HEK293 (cell line): ENCODE measurements around the gene TNFRSF25.
"Not testable (repeated sequence)": the region's sequence is repeated elsewhere in the genome, so short reads cannot be mapped to it uniquely, and the experiment has no call there.

Experiments
- CTCF ChIA-PET: fragments of 350-600 bp; formaldehyde crosslinking; extraction: SDS; loops from one replicate; lab custom pipeline; 2021; ENCODE audit warnings: antibody characterized with exemption; lab: Yijun Ruan, JAX
- POLR2A ChIA-PET: fragments of 300-600 bp; formaldehyde crosslinking; extraction: SDS; loops from one replicate; lab custom pipeline; 2020; ENCODE audit warnings: antibody characterized with exemption, inconsistent platforms; lab: Yijun Ruan, JAX
- H3K27ac ChIP-seq: fragments of 200-500 bp; sonication (Bioruptor generic); 2 replicates; pipeline ENCODE4 v1.5.1; 2014; ENCODE audit warnings: low read depth, low read length, control low read depth, inconsistent platforms; ENCODE audit errors: extremely low read depth
- H3K36me3 ChIP-seq, 2 experiments: fragments of 200-500 bp in 1 of 2; sonication (Bioruptor generic) in 1 of 2; 1 replicate in 1 of 2; 2 replicates in 1 of 2; pipeline ENCODE4 v1.5.1; 2014 to 2017; ENCODE audit warnings: inconsistent platforms in 2 of 2, low read length in 2 of 2; ENCODE audit not compliant: control insufficient read depth in 2 of 2, insufficient read depth in 1 of 2
- H3K4me1 ChIP-seq: fragments of 200-500 bp; sonication (Bioruptor generic); 2 replicates; pipeline ENCODE4 v1.5.1; 2014; ENCODE audit warnings: mild to moderate bottlenecking, low read length, inconsistent platforms; ENCODE audit not compliant: control insufficient read depth, insufficient read depth
- H3K4me3 ChIP-seq: 2 replicates; pipeline ENCODE4 v1.5.1; 2011; ENCODE audit warnings: low read depth, mild to moderate bottlenecking, control low read depth, low read length, moderate library complexity
- H3K9me3 ChIP-seq: fragments of 200-500 bp; sonication (Bioruptor generic); 2 replicates; pipeline ENCODE4 v1.5.1; 2014; ENCODE audit warnings: low read depth, low read length, inconsistent platforms; ENCODE audit not compliant: control insufficient read depth, insufficient read depth
- MEIS1 ChIP-seq: sonication (generic); formaldehyde crosslinking; IDR thresholded peaks from 2 replicates; pipeline ENCODE4 v1.8.1; 2022; ENCODE audit warnings: missing genetic modification reagents, mild to moderate bottlenecking, borderline replicate concordance
- WT1 ChIP-seq: fragments of 450-650 bp; formaldehyde crosslinking; IDR thresholded peaks from 2 replicates; pipeline ENCODE4 v1.5.1; 2016; ENCODE audit warnings: missing biosample characterization, missing genetic modification characterization
- ZBTB6 ChIP-seq: fragments of 450-650 bp; formaldehyde crosslinking; IDR thresholded peaks from 2 replicates; pipeline ENCODE4 v1.5.1; 2017; ENCODE audit warnings: missing biosample characterization, missing genetic modification characterization
- ZBTB8A ChIP-seq: fragments of 450-650 bp; formaldehyde crosslinking; IDR thresholded peaks from 2 replicates; pipeline ENCODE4 v1.5.1; 2016; ENCODE audit warnings: missing biosample characterization, missing genetic modification characterization
- ZFP69B ChIP-seq: fragments of 450-650 bp; formaldehyde crosslinking; IDR thresholded peaks from 2 replicates; pipeline ENCODE4 v1.5.1; 2016; ENCODE audit warnings: missing biosample characterization, missing genetic modification characterization
- ZNF155 ChIP-seq: fragments of 450-650 bp; formaldehyde crosslinking; IDR thresholded peaks from 2 replicates; pipeline ENCODE4 v1.5.1; 2016; ENCODE audit warnings: missing biosample characterization, missing genetic modification characterization
- ZNF223 ChIP-seq: fragments of 450-650 bp; formaldehyde crosslinking; IDR thresholded peaks from 2 replicates; pipeline ENCODE4 v1.5.1; 2016; ENCODE audit warnings: missing biosample characterization, missing genetic modification characterization
- ZNF248 ChIP-seq: fragments of 450-650 bp; formaldehyde crosslinking; IDR thresholded peaks from 2 replicates; pipeline ENCODE4 v1.5.1; 2017; ENCODE audit warnings: missing biosample characterization, missing genetic modification characterization
- ZNF26 ChIP-seq: fragments of 450-650 bp; formaldehyde crosslinking; IDR thresholded peaks from 2 replicates; pipeline ENCODE4 v1.5.1; 2016; ENCODE audit warnings: missing biosample characterization, missing genetic modification characterization
- ZNF280C ChIP-seq: fragments of 450-650 bp; formaldehyde crosslinking; IDR thresholded peaks from 2 replicates; pipeline ENCODE4 v1.5.1; 2016; ENCODE audit warnings: missing biosample characterization, missing genetic modification characterization
- ZNF335 ChIP-seq: fragments of 450-650 bp; formaldehyde crosslinking; conservative IDR thresholded peaks from 2 replicates; pipeline ENCODE4 v1.5.1; 2016; ENCODE audit warnings: missing biosample characterization, missing genetic modification characterization
- ZNF341 ChIP-seq: fragments of 450-650 bp; formaldehyde crosslinking; IDR thresholded peaks from 2 replicates; pipeline ENCODE4; 2016; ENCODE audit warnings: low read depth, missing biosample characterization, missing genetic modification characterization
- ZNF513 ChIP-seq: fragments of 450-650 bp; IDR thresholded peaks from 2 replicates; pipeline ENCODE4 v1.5.1; 2018; ENCODE audit warnings: missing biosample characterization, missing genetic modification characterization
- ZNF521 ChIP-seq: fragments of 450-650 bp; formaldehyde crosslinking; IDR thresholded peaks from 2 replicates; pipeline ENCODE4 v1.5.1; 2017; ENCODE audit warnings: missing biosample characterization, mild to moderate bottlenecking, missing genetic modification characterization
- ZNF660 ChIP-seq: fragments of 450-650 bp; IDR thresholded peaks from 2 replicates; pipeline ENCODE4 v1.5.1; 2018; ENCODE audit warnings: missing biosample characterization, mild to moderate bottlenecking, missing genetic modification characterization

TNFRSF25 gene

GRCh38 chr1:6450943-6451373 lies 15.0 kb downstream of the TNFRSF25 start:
- ChIA-PET POLR2A (no interaction called here), CTCF (interaction anchor here (0.6 to 1.1 kb wide), 3 partner anchors 13 to 196 kb away, joined by 3 read pairs; no protein-coding TSS in a partner anchor)
- Histone ChIP-seq H3K4me3 (no peak overlapping the region), H3K4me1 (no peaks in the 10 kb centered on the region), H3K27ac (no peak overlapping the region), H3K9me3 (no peaks in the 10 kb centered on the region), H3K36me3 (no peaks in the 10 kb centered on the region)
- peak; percentile 62; the same call in 1 of the 2 replicates for TF ChIP-seq ZBTB8A (tag by site-specific recombination)
- TF ChIP-seq ZNF155 (tag by site-specific recombination) = no peak

- H3K9me3 ChIP-seq, H3K27ac ChIP-seq, H3K4me3 ChIP-seq, H3K4me1 ChIP-seq, POLR2A ChIA-PET, H3K36me3 ChIP-seq: not testable (repeated sequence)
- CTCF ChIA-PET = interaction anchor here (0.6 to 1.1 kb wide), 3 partner anchors 13 to 196 kb away, joined by 3 read pairs; no protein-coding TSS in a partner anchor
Measured at GRCh38 chr1:6450486-6450885, 15.5 kb downstream of the TNFRSF25 start.

GRCh38 chr1:6450005-6450450 lies 15.9 kb downstream of the TNFRSF25 start:
- ChIA-PET CTCF (interaction anchor here (0.6 to 2.2 kb wide), 7 partner anchors 9 to 197 kb away, joined by 3 to 11 read pairs (median 3); no protein-coding TSS in a partner anchor), POLR2A (no interaction called here)
- no peaks in the 10 kb centered on the region for H3K4me1 ChIP-seq
- no peak overlapping the region for H3K4me3 ChIP-seq
- H3K27ac ChIP-seq = no peak overlapping the region
- TF ChIP-seq ZNF223 (tag by site-specific recombination) (no peak), ZNF26 (no peak), ZNF280C (tag by site-specific recombination) (no peak), WT1 (tag by site-specific recombination) (no peak), ZFP69B (tag by site-specific recombination) (no peak), ZBTB8A (tag by site-specific recombination) (0 out of 2 replicates have a peak, but pooled peaks have one; percentile 13), MEIS1 (CRISPR knock-in tag) (no peak), ZNF341 (tag by site-specific recombination) (0 out of 2 replicates have a peak, but pooled peaks have one; percentile 28), ZNF660 (tag by site-specific recombination) (no peak), ZNF513 (tag by site-specific recombination) (no peak), ZBTB6 (tag by site-specific recombination) (no peak), ZNF248 (tag by site-specific recombination) (no peak), ZNF335 (no peak), ZNF521 (tag by site-specific recombination) (no peak)
- no peaks in the 10 kb centered on the region for H3K9me3 ChIP-seq
- no peaks in the 10 kb centered on the region for H3K36me3 ChIP-seq
